HG02798 (cell line): ENCODE data around the gene APEX2.
"Not testable (repeated sequence)": the region's sequence is repeated elsewhere in the genome, so short reads cannot be mapped to it uniquely, and the experiment has no call there.

Experiments used
- ATAC-seq: cut with Tn5 transposase; IDR thresholded peaks from one replicate; pipeline ENCODE4 v1.9.1; 2021; ENCODE audit warnings: mild to moderate bottlenecking; ENCODE audit not compliant: unreplicated experiment, poor library complexity

APEX2 gene

DNA sequence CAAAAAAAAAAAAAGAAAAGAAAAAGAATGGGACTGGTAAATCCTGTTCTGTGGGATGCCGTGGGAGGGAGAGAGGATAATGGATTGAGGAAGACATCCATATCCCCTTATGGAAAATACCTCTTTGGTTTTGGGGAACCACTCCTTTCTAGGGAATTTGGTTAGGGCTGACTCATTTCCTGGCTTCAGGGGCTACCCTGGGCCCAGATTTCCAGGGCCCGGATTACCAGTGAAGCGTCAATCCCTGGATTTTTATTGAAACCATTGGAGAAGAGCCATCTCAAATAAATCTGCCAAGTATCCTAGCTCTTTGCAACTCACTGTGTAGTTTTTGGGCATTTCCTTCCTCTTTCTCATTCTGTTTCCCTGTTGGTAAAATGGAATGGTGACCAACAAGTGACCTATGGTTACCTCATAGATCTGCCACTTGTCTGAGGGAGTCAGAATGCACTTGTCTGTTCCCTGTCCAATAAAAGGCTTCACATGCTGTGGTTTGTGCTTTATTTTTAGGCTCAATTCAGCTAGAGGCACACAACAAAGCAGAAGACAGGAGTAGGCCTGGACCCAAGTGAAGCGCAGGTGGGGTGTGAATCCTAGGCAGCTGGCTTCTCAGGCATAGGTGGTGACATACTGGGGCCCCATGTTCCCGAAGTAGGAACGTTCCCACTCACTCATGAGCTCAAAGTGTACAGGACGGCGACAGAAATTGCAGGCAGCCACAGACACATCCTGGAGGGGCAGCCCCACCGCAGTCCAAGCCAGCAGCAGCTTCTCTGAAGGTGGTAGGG lies 8.6 kb downstream of the APEX2 start:
- ATAC-seq, result no peak

DNA sequence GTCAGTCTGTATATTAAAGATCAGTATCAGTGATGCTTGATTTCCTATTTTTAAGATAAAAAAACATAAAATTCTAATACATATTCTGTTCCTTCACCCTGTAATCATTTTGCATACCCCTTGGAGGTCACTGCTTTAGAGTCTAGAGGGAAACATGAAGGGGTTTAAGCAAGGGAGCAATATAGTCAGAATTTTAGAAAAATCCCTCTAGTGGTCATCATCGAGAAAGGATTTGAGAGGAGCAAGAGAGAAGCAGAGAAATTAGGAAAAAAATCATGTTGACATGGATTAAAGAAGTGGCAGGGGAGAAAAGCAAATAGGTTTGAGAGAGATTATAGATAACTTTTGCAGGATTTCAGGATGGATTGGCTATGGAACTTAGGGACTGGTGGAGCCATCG lies 11.1 kb downstream of the APEX2 start:
- ATAC-seq, result no peak

DNA sequence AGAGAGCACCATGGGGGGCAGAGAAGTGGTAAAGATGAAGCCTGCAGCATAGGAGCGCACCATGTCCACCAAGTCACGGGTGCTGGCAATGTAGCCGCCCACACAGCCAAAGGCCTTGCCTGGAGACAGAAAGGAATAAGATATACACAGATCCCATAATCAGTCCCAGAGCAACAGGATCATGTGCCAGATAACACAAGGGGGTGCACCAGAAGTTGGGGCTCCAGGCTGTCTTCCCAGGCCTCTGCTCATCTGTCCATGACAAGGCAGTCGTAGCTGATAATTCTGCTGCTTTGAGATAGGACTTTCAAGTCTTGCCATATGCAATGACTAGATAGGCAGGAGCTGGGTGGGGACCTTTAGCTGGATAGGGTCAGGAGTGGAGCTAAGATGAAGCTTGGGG lies 14.7 kb downstream of the APEX2 start:
- no peak for ATAC-seq

DNA sequence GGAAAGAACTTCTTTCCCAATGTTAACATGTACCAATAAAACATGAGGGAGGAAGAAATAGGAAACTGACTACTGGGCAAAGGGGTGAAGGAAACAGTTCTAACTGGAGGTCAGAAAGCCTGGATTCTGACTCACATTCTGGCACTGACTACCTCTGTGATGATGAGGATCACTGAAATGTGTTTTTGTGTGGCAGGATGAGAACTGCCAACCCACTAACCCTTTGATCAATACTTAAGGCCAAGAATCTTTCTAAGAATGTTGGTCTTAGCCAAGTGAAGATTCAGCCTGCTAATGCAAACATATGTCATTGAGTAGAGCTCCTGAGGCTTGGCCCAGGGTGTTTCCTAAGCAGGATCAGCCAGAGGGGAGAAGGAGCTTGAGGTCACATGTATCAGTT lies 26.0 kb downstream of the APEX2 start:
- no peak for ATAC-seq

DNA sequence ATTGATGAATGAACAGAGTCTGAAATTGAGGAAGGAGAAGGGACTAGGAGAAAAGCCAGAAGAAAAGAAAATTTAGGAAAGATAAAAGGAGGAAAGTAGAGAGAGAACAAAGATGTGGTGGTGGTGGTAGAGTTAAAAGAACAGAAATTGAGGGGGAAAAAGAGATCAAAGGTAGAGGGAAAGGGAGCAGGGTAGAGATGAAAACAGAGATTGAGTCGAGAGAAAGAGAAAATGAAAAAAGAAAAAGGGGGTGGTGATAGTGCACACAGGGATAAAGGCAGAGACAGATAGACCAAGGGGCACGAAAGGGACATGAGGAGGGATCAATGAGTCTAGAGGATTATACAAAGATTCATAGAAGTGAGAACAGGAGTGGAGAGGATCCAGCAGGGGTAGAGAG lies 26.7 kb downstream of the APEX2 start:
- no peak for ATAC-seq

DNA sequence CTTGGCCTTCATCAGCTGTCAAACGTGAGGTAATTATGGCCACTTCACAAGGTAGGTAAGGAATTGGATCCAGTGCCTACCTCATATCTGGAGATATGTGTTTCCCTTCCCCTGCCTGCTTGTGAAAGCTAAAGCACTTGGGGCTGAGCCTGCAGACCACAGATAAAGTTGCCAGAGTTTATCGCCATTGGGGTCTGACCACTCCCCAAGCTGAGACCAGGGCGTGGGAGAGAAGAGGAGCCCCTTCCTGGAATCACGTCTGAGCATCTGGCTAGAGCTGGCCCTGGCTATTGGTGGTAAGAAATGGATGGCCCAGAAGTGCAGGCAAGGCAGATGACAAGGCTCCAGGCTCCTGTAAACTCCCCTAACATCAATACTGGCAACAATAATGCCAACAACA lies 27.9 kb downstream of the APEX2 start:
- ATAC-seq, result no peak

DNA sequence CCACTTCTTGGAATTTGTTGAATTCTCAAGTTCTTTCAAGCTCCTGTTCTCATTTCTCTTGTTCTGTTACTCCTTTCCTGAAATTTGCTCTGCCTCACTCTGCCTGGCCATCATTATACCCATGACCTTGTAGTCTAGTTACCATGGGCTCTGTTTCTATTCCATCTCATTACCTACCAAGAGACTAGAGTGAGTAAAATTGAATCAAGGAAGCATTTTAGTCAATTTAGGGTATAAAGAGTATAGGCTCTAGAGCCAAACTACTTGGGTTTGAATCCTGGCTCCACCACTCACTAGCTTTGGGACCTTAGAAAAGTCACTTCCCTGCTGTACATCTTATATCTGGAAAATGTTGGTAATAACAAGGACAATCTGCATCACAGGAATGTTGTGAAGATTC lies 28.4 kb downstream of the APEX2 start:
- ATAC-seq, result no peak

DNA sequence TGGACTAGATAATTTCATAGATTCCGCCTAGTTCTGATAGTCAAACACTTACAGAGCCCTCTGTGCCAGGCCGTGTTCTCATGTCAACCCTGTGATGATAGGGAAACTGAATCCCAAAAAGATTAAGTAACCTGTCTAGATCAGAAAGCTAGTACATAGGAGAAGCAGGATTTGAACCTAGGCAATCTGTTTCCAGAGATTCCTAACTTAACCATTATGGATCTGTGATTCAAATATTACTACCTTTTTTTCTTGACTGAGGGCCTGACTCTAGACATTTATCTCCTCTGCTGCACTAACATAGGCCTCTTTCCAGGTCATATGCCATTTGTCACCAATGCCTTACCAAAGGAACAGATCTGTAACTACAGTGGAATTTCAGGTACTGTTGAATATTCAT lies 29.1 kb downstream of the APEX2 start:
- ATAC-seq, result no peak

DNA sequence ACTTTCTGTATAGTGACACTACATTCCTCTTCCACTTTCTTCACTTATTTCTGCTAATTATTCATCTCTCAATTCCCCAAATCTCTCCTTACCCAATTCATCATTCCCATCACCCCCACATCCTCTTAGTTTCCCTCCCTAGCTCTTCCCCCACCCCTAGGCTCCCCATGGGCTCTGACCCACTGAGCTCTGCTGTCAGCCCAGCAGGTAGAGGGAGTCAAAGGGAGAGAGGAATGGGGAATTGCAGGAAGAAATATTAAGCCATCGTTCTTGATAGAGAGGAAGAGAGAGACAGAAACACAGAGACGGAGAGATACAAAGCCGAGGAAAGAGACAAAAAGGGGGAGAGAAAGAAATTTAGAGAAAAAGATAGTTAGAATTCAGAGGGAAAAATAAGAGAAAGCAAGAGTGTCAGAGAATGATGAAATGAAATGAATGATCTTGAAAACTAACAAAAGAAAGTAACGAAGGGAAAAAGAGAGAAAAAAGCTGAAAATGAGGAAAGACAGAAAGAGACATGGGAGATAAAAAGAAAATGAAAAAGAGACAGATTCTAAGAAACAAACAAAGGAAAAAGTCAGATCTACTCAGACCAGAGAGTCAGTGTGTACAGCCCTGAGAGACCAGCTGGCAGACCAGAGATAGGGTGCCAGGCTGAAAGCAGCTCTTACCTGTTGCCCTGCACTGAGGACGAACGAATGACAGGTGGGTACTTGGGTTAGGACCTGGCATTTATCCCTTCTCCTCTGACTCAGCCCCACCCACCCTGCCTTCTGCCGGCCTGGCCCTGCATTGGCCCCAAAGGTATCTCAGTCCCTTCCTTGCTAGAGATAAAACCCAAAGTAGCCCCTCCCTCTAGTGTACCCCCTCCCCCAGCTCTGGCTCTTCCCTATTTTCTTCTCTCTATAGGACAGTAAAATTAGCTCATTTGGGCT lies 30.4 kb downstream of the APEX2 start, which contains the start of gene ALAS2:
Gene ALAS2, minus strand, starts transcription at position 707 of the 935 bp plus-strand sequence. CDS start 4,977 bp downstream, outside the sequence.
- no peak for ATAC-seq

DNA sequence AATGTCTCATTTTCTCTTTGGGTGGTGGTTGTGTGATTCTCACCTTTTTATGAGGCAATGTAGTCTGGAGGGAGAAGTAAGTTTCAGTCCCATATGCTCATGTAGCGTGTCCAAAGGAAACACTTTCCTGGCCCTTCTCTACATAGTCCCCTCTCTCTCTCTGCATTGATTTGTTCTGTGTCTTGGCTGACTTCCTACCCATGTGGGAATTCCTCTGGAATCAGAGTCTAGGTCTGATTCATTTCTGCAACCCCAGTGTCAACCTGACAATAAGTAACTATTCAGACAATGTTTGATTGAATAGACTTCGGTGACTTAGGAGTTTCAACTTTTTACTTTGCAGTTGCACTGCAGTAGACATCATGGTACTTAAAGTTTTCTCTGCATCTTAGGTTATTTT lies 33.3 kb downstream of the APEX2 start:
- no peak for ATAC-seq

DNA sequence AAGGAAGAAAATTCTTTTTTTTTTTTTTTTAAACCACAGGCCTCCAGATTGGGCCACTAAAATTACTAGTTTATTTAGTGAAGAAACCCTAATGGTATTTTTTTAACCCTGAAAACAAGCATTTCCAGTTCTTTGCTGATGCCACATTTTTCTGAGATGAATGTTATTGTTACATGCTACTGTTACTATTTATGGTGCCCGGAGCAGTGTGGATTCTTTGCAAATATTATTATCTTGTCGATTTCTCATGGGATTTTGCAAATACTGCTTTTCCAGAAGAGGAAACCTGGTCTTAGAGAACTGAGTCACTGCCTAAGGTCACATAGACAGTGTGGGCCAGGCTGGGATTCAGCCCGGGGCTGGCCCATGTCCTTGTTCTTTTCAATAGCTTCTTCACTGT lies 39.3 kb downstream of the APEX2 start:
- ATAC-seq, result no peak

DNA sequence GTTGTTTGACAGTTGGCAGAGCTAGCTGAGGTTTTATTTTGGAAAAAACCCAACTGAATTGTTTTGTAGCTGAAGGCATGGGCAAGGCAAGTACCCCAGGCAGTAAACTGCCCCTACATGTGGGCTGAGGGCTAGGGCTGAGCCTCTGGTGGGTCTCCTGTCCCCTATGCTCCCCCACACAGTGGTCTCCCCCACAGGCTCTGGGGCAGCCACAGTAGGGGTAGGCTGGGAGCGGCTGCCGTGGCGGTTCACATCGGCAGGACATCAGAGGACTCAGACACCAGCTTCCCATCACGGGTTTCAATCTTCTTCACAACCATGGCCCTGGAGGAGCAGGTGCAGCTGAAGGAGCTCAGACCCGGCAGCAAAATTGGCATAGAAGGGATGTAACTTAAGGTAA lies 41.4 kb downstream of the APEX2 start:
- ATAC-seq, result no peak

DNA sequence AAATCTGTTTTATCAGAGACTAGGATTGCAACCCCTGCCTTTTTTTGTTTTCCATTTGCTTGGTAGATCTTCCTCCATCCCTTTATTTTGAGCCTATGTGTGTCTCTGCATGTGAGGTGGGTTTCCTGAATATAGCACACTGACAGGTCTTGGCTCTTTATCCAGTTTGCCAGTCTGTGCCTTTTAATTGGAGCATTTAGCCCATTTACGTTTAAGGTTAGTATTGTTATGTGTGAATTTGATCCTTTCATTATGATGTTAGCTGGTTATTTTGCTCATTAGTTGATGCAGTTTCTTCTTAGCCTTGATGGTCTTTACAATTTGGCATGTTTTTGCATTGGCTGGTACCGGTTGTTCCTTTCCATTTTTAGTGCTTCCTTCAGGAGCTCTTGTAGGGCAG lies 50.4 kb downstream of the APEX2 start:
- not testable (repeated sequence) for ATAC-seq

DNA sequence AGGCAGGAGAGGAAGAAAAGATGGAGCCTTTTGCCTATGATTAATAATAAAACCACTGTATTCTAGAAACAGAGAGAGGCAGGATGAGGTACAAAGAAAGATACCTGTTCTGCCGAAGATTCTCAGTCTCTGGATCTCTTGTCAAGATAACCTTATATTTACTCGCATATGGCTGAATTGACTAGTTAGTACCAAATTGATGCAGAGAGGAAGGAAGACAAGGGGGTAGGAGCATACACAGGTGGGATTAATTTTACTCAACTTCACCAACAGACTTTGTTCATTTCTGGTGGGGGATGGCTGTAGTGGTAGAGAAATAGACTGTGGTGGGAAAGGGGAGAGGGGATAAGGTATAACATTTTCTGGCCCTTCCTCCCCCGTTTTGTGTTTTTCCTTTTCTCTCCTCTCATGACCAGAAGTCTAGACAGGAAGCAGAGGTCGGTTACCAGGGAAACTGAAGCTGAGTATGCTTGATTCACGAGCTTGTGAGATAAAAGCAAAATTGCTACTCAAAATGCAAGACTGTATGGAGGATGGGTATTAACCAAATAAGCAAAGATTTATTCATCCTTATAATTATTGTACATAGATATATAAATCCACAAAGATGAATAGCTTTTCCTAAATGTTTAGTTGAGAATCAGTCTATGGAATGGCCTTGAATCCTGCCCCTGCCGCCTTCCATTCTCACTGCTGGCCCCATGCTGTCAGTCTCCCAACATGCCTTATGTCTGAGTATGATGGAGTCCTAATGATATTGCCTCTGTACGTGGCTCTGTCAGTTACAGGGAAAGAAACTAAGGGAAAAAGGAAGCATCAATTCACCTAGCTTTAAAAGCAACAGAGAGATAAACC lies 56.9 kb downstream of the APEX2 start:
- ATAC-seq, result no peak

DNA sequence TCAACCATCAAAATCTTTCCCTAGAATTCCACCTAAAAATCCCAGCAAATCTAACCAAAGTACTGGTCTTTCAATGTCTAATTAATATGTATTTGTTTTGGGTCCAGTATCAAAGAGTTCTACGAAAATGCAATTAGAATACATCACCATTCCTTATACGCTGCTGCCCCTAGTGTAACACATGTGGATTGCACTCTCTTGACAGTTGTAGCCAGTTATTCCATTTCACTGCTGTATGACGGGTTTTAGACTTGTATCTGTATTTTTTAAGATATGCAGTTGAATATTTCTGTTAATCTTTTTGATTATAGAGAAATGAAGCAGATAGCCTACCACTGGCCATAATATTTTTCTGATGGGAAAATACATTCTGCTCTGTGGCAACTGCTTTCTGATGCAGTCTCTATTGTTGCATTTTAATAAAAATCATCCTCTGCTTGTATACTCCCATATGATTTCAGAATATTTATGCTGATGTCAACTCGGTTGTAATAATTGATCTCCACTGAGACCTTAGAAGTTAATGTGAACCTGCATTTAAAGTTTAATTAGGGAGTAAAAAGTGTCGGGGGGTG lies 57.6 kb downstream of the APEX2 start:
- peak; percentile 40 for ATAC-seq
